Endothelial cell of umbilical vein (primary cell): Measurements from ENCODE around the gene SUCLG2. TPM values are rescaled to one million over a fixed set of nuclear protein-coding genes. Genes with fewer than 3 reads are reported as not detected.

Experiments
- BruUV-seq: library from RNA; stranded (reverse); fragments of 400-500 nt; replicated peaks from 2 replicates; lab custom pipeline; 2021; lab: Mats Ljungman, UMichigan
- CTCF ChIA-PET: fragments of 300-600, 350-600 bp; sonication (Branson Sonifier 250); formaldehyde crosslinking; loops from one replicate; lab custom pipeline; 2021; ENCODE audit warnings: antibody characterized with exemption, inconsistent platforms; lab: Charles Lee
- POLR2A ChIA-PET: fragments of 300-600, 350-600 bp; sonication (Branson Sonifier 250); formaldehyde crosslinking; loops from one replicate; lab custom pipeline; 2021; ENCODE audit warnings: antibody characterized with exemption, inconsistent platforms; lab: Charles Lee
- DNase-seq: peaks from one replicate; pipeline ENCODE4 v3.0.0-alpha.2; 2011; ENCODE audit warnings: low read depth, low spot score
- FAIRE-seq: peaks from 2 replicates; lab custom pipeline; 2011; peaks lifted over from hg19 to GRCh38; lab: Jason Lieb, UNC
- H2AFZ ChIP-seq: 2 replicates; pipeline ENCODE4 v1.6.0; 2012; ENCODE audit warnings: low read depth, low read length, control low read depth, inconsistent platforms
- H3K27ac ChIP-seq: 2 replicates; pipeline ENCODE4 v1.5.1; 2011; ENCODE audit warnings: low read depth, mild to moderate bottlenecking, control low read depth, low read length, moderate library complexity; ENCODE audit not compliant: insufficient read depth
- H3K27me3 ChIP-seq, 2 experiments: 2 replicates each; pipeline versions ENCODE4 v1.6.0 to v1.6.1; 2011; ENCODE audit warnings: low read length in 2 of 2, mixed read lengths in 1 of 2; ENCODE audit not compliant: control insufficient read depth in 2 of 2, insufficient read depth in 2 of 2
- H3K36me3 ChIP-seq, 2 experiments: 2 replicates in 1 of 2; 3 replicates in 1 of 2; pipeline ENCODE4 v1.5.1; 2011; ENCODE audit warnings: low read length in 2 of 2, mild to moderate bottlenecking in 1 of 2, moderate library complexity in 1 of 2; ENCODE audit not compliant: control insufficient read depth in 2 of 2, insufficient read depth in 2 of 2; ENCODE audit errors: extremely low read depth in 1 of 2
- H3K4me1 ChIP-seq: 3 replicates; pipeline ENCODE4 v1.5.1; 2011; ENCODE audit warnings: mild to moderate bottlenecking, low read length; ENCODE audit not compliant: control insufficient read depth, insufficient read depth; ENCODE audit errors: extremely low read depth
- H3K4me2 ChIP-seq: 2 replicates; pipeline ENCODE4 v1.6.1; 2011; ENCODE audit warnings: low read length, control low read depth, mixed read lengths; ENCODE audit not compliant: insufficient read depth
- H3K4me3 ChIP-seq, 3 experiments: fragments of 200-600 bp in 1 of 3; sonication (generic), shearing (Covaris generic) in 1 of 3; replicated peaks in 1 of 3; 2 replicates each; pipeline ENCODE4 v1.5.1; 2011 to 2016; ENCODE audit warnings: control low read depth in 3 of 3, low read length in 3 of 3, mild to moderate bottlenecking in 2 of 3, inconsistent platforms in 1 of 3, low read depth in 1 of 3, moderate library complexity in 1 of 3; ENCODE audit not compliant: insufficient read depth in 1 of 3
- H3K79me2 ChIP-seq: 2 replicates; pipeline ENCODE4 v1.6.0; 2012; ENCODE audit warnings: low read length, inconsistent platforms; ENCODE audit not compliant: control insufficient read depth, insufficient read depth
- H3K9ac ChIP-seq: replicated peaks from 2 replicates; pipeline ENCODE3; 2011; ENCODE audit warnings: low read length, control low read depth; ENCODE audit not compliant: insufficient read depth; ENCODE audit errors: extremely low read depth
- H3K9me1 ChIP-seq: replicated peaks from 3 replicates; pipeline ENCODE4 v1.6.0; 2011; ENCODE audit warnings: mild to moderate bottlenecking, low read length; ENCODE audit not compliant: control insufficient read depth, insufficient read depth; ENCODE audit errors: extremely low read depth
- H3K9me3 ChIP-seq: replicated peaks from 2 replicates; pipeline ENCODE4 v1.5.1; 2012; ENCODE audit warnings: low read length, inconsistent platforms; ENCODE audit not compliant: control insufficient read depth, insufficient read depth
- H4K20me1 ChIP-seq: replicated peaks from 2 replicates; pipeline ENCODE3; 2011; ENCODE audit warnings: mild to moderate bottlenecking, low read length; ENCODE audit not compliant: control insufficient read depth, insufficient read depth; ENCODE audit errors: extremely low read depth
- EZH2 ChIP-seq: IDR thresholded peaks from 2 replicates; pipeline ENCODE4 v1.6.1; 2012; ENCODE audit warnings: borderline replicate concordance, low read depth, mild to moderate bottlenecking, moderate library complexity, low read length, inconsistent platforms; ENCODE audit not compliant: severe bottlenecking
- FOS ChIP-seq: IDR thresholded peaks from 2 replicates; pipeline ENCODE4 v1.6.1; 2011; ENCODE audit warnings: mild to moderate bottlenecking, low read length, moderate library complexity, borderline replicate concordance; ENCODE audit not compliant: insufficient read depth
- GATA2 ChIP-seq: IDR thresholded peaks from 2 replicates; pipeline ENCODE4 v1.7.0; 2011; ENCODE audit warnings: low read depth, mild to moderate bottlenecking, moderate library complexity, mixed read lengths, low read length; ENCODE audit not compliant: insufficient read length, insufficient read depth
- JUN ChIP-seq: IDR thresholded peaks from 2 replicates; pipeline ENCODE4 v1.6.1; 2011; ENCODE audit warnings: borderline replicate concordance, low read depth; ENCODE audit not compliant: insufficient read length, insufficient read depth
- MYC ChIP-seq: IDR thresholded peaks from one replicate; pipeline ENCODE4 v1.6.1; 2011; ENCODE audit warnings: mild to moderate bottlenecking, low read depth, low read length
- POLR2A ChIP-seq: IDR thresholded peaks from 2 replicates; pipeline ENCODE4 v1.6.1; 2012; ENCODE audit warnings: low read depth, mild to moderate bottlenecking, control low read depth, low read length
- POLR2AphosphoS5 ChIP-seq: IDR thresholded peaks from 2 replicates; pipeline ENCODE4 v1.6.1; 2012; ENCODE audit warnings: low read depth, mild to moderate bottlenecking, control low read depth, low read length, moderate library complexity; ENCODE audit not compliant: insufficient read depth
- dilution Hi-C: fragments of 300-500 bp; cut with MboI; formaldehyde crosslinking; loops from one replicate; pipeline ENCODE4 v1.15.0; 2019; ENCODE audit warnings: low sequenced_read_pairs; ENCODE audit not compliant: extremely low pct_ligation_motif_present
- intact Hi-C: fragments of 100-400 bp; cut with micrococcal nuclease; formaldehyde crosslinking; loops from one replicate; pipeline ENCODE4 v1.10.0; 2022
- polyA plus RNA-seq, 4 experiments: library from polyadenylated mRNA; depleted of rRNA in 3 of 4; stranded (reverse) in 3 of 4; unstranded in 1 of 4; fragments of >200 nt; gene quantifications; 2 replicates each; pipeline versions ENCODE4 v1.2.1 to v1.2.3, GENCODE V29; 2011 to 2012; ENCODE audit warnings: missing spikeins in 1 of 4
- total RNA-seq: library from RNA; stranded (reverse); gene quantifications from 2 replicates; pipeline ENCODE4 v1.2.3, GENCODE V29; 2021
- TF ChIP-seq, protein P1 (sequence below), 2 donors: IDR thresholded peaks; 1 replicate in 1 of 2; 2 replicates in 1 of 2; pipeline ENCODE4 v1.5.1; 2011; ENCODE audit warnings: low read length in 2 of 2, mild to moderate bottlenecking in 2 of 2, moderate library complexity in 2 of 2, control low read depth in 1 of 2, inconsistent platforms in 1 of 2, low read depth in 1 of 2; ENCODE audit not compliant: insufficient read depth in 1 of 2; ENCODE audit errors: extremely low read depth in 1 of 2
- TF ChIP-seq, protein P2 (sequence below): IDR thresholded peaks from 2 replicates; pipeline ENCODE4 v1.6.1; 2011; ENCODE audit not compliant: insufficient read depth, insufficient read length

The SUCLG2 gene
- total and polyA plus RNA-seq, 2 donors (not counting 3 experiments of a cell fraction or from before 2014, with no cell fraction given), result 8.1 to 38.3 TPM

DNA sequence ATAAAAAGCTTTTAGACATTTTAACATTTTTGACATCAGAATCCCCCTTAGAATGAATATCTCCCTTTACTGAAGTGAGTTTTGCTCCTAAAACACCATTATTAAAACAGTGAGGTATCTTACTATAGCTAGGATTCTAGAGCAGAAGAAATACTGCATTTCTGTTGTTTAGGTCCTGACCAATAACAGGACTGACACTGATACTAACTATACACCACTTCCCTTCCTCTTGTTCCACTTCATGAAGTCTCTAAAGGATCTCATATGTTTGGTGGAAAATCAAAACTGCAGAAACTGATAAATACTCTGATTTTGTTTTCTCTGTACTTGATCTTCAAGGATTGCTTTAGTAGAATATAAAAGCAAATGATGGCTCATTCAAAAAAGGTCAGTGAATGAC is 230.7 kb downstream of the SUCLG2 start:
- H3K4me3 ChIP-seq, result no peak overlapping the region
- H3K4me1 ChIP-seq, result no peaks in the 10 kb centered on the region
- TF ChIP-seq, protein P1, sequence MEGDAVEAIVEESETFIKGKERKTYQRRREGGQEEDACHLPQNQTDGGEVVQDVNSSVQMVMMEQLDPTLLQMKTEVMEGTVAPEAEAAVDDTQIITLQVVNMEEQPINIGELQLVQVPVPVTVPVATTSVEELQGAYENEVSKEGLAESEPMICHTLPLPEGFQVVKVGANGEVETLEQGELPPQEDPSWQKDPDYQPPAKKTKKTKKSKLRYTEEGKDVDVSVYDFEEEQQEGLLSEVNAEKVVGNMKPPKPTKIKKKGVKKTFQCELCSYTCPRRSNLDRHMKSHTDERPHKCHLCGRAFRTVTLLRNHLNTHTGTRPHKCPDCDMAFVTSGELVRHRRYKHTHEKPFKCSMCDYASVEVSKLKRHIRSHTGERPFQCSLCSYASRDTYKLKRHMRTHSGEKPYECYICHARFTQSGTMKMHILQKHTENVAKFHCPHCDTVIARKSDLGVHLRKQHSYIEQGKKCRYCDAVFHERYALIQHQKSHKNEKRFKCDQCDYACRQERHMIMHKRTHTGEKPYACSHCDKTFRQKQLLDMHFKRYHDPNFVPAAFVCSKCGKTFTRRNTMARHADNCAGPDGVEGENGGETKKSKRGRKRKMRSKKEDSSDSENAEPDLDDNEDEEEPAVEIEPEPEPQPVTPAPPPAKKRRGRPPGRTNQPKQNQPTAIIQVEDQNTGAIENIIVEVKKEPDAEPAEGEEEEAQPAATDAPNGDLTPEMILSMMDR (IDR thresholded peaks at IDR 0.05; ENCODE audit: extremely low read depth in 1 of 2, insufficient read depth in 1 of 2, low read depth in 1 of 2, low read length in 2 of 2), result no peak
- TF ChIP-seq POLR2AphosphoS5 (no peak), FOS (no peak), GATA2 (no peak), MYC (no peak), POLR2A (no peak), JUN (no peak), EZH2 (no peak)
- TF ChIP-seq, protein P2, sequence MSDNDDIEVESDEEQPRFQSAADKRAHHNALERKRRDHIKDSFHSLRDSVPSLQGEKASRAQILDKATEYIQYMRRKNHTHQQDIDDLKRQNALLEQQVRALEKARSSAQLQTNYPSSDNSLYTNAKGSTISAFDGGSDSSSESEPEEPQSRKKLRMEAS, result no peak
- no peak overlapping the region for H3K9ac ChIP-seq
- dilution Hi-C loops, result no loop called here
- no peaks in the 10 kb centered on the region for H3K79me2 ChIP-seq
- no peaks in the 10 kb centered on the region for H3K9me1 ChIP-seq
- H3K27me3 ChIP-seq, result no peaks in the 10 kb centered on the region
- BruUV-seq, result no TSS peak
- DNase-seq, result no peak
- no peaks in the 10 kb centered on the region for H3K36me3 ChIP-seq
- H2AFZ ChIP-seq, result no peak overlapping the region
- FAIRE-seq, result no peak
- no peak overlapping the region for H3K27ac ChIP-seq
- no peak overlapping the region for H3K4me2 ChIP-seq
- CTCF ChIA-PET, result no interaction called here
- no peaks in the 10 kb centered on the region for H3K9me3 ChIP-seq
- no peaks in the 10 kb centered on the region for H4K20me1 ChIP-seq
- intact Hi-C loops, result no loop called here
- POLR2A ChIA-PET, result no interaction called here
